Astrocyte of the spinal cord (primary cell): ENCODE results near the gene NIPAL3.

Experiments used
- DNase-seq: peaks from one replicate; pipeline ENCODE4 v3.0.0; 2011; ENCODE audit warnings: low read depth, low spot score
- H3K4me3 ChIP-seq: 2 replicates; pipeline ENCODE4 v1.5.1; 2011; ENCODE audit warnings: low read depth, mild to moderate bottlenecking, low read length, moderate library complexity
- CTCF ChIP-seq: IDR thresholded peaks from 2 replicates; pipeline ENCODE4 v1.5.1; 2012; ENCODE audit warnings: low read depth, mild to moderate bottlenecking, low read length, inconsistent platforms
- in situ Hi-C: cut with HindIII; loops from 2 replicates; pipeline ENCODE4 v1.10.0; 2017; ENCODE audit warnings: low sequenced_read_pairs

NIPAL3 gene

GRCh38 chr1:24389231-24389678 lies 26.3 kb upstream of the NIPAL3 start:
- in situ Hi-C loops = no loop called here
- TF ChIP-seq CTCF = no peak
- no peak for DNase-seq
- H3K4me3 ChIP-seq = no peak overlapping the region

GRCh38 chr1:24390924-24391782 lies 24.4 kb upstream of the NIPAL3 start:
- peak; percentile 97 for TF ChIP-seq CTCF
- DNase-seq = peak; percentile 86
- in situ Hi-C loops = loop anchor here (10.0 kb wide), 1 partner anchor 196 kb away; no protein-coding TSS in a partner anchor
- H3K4me3 ChIP-seq = no peak overlapping the region

- DNase-seq = peak; percentile 53
- peak; percentile 89 for TF ChIP-seq CTCF
- no peak overlapping the region for H3K4me3 ChIP-seq
- in situ Hi-C loops = loop anchor here (10.0 kb wide), 1 partner anchor 197 kb away; no protein-coding TSS in a partner anchor
Observed at GRCh38 chr1:24391882-24392603, 23.6 kb upstream of the NIPAL3 start.

GRCh38 chr1:24392604-24392946 lies 23.0 kb upstream of the NIPAL3 start:
- in situ Hi-C loops = loop anchor here (10.0 kb wide), 1 partner anchor 198 kb away; no protein-coding TSS in a partner anchor
- DNase-seq = no peak
- H3K4me3 ChIP-seq = no peak overlapping the region

GRCh38 chr1:24392982-24393650 lies 22.5 kb upstream of the NIPAL3 start:
- no peak for TF ChIP-seq CTCF
- no peak overlapping the region for H3K4me3 ChIP-seq
- DNase-seq = no peak
- in situ Hi-C loops = loop anchor here (10.0 kb wide), 1 partner anchor 198 kb away; no protein-coding TSS in a partner anchor

More at GRCh38 chr1:24392604-24392946, 23.0 kb upstream of the NIPAL3 start:
- no peak for TF ChIP-seq CTCF

GRCh38 chr1:24393892-24394291 lies 21.7 kb upstream of the NIPAL3 start:
- peak; percentile 61 for DNase-seq
- TF ChIP-seq CTCF = no peak
- no peak overlapping the region for H3K4me3 ChIP-seq
- in situ Hi-C loops = loop anchor here (10.0 kb wide), 1 partner anchor 199 kb away; no protein-coding TSS in a partner anchor
